NCI-H748 treated with DMSO at 0.1 percent for 48 hours (cell line): Measurements from ENCODE around the gene PCDHGB3.
"Not testable (repeated sequence)": the region's sequence is repeated elsewhere in the genome, so short reads cannot be mapped to it uniquely, and the experiment has no call there.

Source experiments
- DNase-seq: peaks from one replicate; lab custom pipeline; 2025; lab: John Stamatoyannopoulos, UW

PCDHGB3 gene

GRCh38 chr5:141392429-141393198, 22.6 kb downstream of the PCDHGB3 start, which contains the start of gene PCDHGA8:
TSS of gene PCDHGA8 (plus strand) at chr5:141392633. CDS start at chr5:141392814, 181 bp downstream.
- no peak for DNase-seq

- no peak for DNase-seq
These were observed 23.2 kb downstream of the PCDHGB3 start for GRCh38 chr5:141393267-141393666.

- DNase-seq = not testable (repeated sequence)
These were observed 24.6 kb downstream of the PCDHGB3 start for GRCh38 chr5:141394401-141395187.

GRCh38 chr5:141397756-141398551, 27.9 kb downstream of the PCDHGB3 start, which contains the start of gene PCDHGB5:
TSS of gene PCDHGB5 (plus strand) at chr5:141397947. CDS start at chr5:141398128, 181 bp downstream.
- DNase-seq = peak; percentile 50

GRCh38 chr5:141398608-141399007, 28.6 kb downstream of the PCDHGB3 start:
- no peak for DNase-seq

- DNase-seq = no peak
These were observed 29.7 kb downstream of the PCDHGB3 start for GRCh38 chr5:141399555-141400258.

GRCh38 chr5:141402553-141403243, 32.7 kb downstream of the PCDHGB3 start, which contains the start of gene PCDHGA9:
TSS of gene PCDHGA9 (plus strand) at chr5:141402778. CDS start at chr5:141402953, 175 bp downstream.
- no peak for DNase-seq

GRCh38 chr5:141403387-141403786, 33.3 kb downstream of the PCDHGB3 start:
- no peak for DNase-seq

GRCh38 chr5:141407790-141408505, 37.9 kb downstream of the PCDHGB3 start, which contains the start of gene PCDHGB6:
TSS of gene PCDHGB6 (plus strand) at chr5:141408021. CDS start at chr5:141408203, 182 bp downstream.
- not testable (repeated sequence) for DNase-seq

GRCh38 chr5:141409598-141410306, 39.7 kb downstream of the PCDHGB3 start:
- no peak for DNase-seq

- DNase-seq = no peak
These were observed 41.5 kb downstream of the PCDHGB3 start for GRCh38 chr5:141411575-141411974.

- DNase-seq = peak; percentile 65
These were observed 43.0 kb downstream of the PCDHGB3 start, which contains the start of gene PCDHGA10 for GRCh38 chr5:141412854-141413539. TSS of gene PCDHGA10 (plus strand) at chr5:141412987. CDS start at chr5:141413176, 189 bp downstream.

- peak; percentile 7 for DNase-seq
These were observed 43.6 kb downstream of the PCDHGB3 start for GRCh38 chr5:141413540-141414069.

- not testable (repeated sequence) for DNase-seq
These were observed 44.7 kb downstream of the PCDHGB3 start for GRCh38 chr5:141414548-141415274.

- not testable (repeated sequence) for DNase-seq
These were observed 45.2 kb downstream of the PCDHGB3 start for GRCh38 chr5:141415275-141415618.

GRCh38 chr5:141417494-141418172, 47.6 kb downstream of the PCDHGB3 start, which contains the start of gene PCDHGB7:
TSS of gene PCDHGB7 (plus strand) at chr5:141417677. CDS start at chr5:141417860, 183 bp downstream.
- DNase-seq = not testable (repeated sequence)
